IMR-90 (cell line): ENCODE measurements around the gene MSRB1.

ENCODE experiments used
- CEBPB ChIP-seq: IDR thresholded peaks from 2 replicates; pipeline ENCODE4 v1.6.1; 2012; ENCODE audit warnings: low read depth, low read length, improper control_type of control experiment
- FOS ChIP-seq: fragments of 150-350 bp; IDR thresholded peaks from 2 replicates; pipeline ENCODE4 v1.6.1; 2016; ENCODE audit warnings: low read depth, low read length
- MAFK ChIP-seq: IDR thresholded peaks from 2 replicates; pipeline ENCODE4 v1.6.1; 2012; ENCODE audit warnings: low read depth, low read length, improper control_type of control experiment
- MAZ ChIP-seq: IDR thresholded peaks from 2 replicates; pipeline ENCODE4 v1.6.1; 2012; ENCODE audit warnings: low read depth, mild to moderate bottlenecking, low read length, improper control_type of control experiment, moderate library complexity, borderline replicate concordance
- POLR2A ChIP-seq: IDR thresholded peaks from 2 replicates; pipeline ENCODE4 v1.6.1; 2012; ENCODE audit warnings: mild to moderate bottlenecking, low read depth, low read length
- RAD21 ChIP-seq: IDR thresholded peaks from 2 replicates; pipeline ENCODE4 v1.6.1; 2012; ENCODE audit warnings: low read length, improper control_type of control experiment
- RCOR1 ChIP-seq: IDR thresholded peaks from 2 replicates; pipeline ENCODE4 v1.6.1; 2012; ENCODE audit warnings: mild to moderate bottlenecking, low read length, improper control_type of control experiment; ENCODE audit not compliant: insufficient replicate concordance
- USF2 ChIP-seq: fragments of 150-350 bp; IDR thresholded peaks from 2 replicates; pipeline ENCODE4 v1.6.1; 2017; ENCODE audit warnings: mild to moderate bottlenecking, antibody characterized with exemption, low read length, low read depth
- TF ChIP-seq, protein P1 (sequence below): conservative IDR thresholded peaks from 2 replicates; pipeline ENCODE4 v1.5.1; 2012; ENCODE audit warnings: mild to moderate bottlenecking, low read depth, low read length, improper control_type of control experiment

GRCh38 chr16:1990101-1990350 is 47.0 kb upstream of the MSRB1 start:
- TF ChIP-seq, protein P1, sequence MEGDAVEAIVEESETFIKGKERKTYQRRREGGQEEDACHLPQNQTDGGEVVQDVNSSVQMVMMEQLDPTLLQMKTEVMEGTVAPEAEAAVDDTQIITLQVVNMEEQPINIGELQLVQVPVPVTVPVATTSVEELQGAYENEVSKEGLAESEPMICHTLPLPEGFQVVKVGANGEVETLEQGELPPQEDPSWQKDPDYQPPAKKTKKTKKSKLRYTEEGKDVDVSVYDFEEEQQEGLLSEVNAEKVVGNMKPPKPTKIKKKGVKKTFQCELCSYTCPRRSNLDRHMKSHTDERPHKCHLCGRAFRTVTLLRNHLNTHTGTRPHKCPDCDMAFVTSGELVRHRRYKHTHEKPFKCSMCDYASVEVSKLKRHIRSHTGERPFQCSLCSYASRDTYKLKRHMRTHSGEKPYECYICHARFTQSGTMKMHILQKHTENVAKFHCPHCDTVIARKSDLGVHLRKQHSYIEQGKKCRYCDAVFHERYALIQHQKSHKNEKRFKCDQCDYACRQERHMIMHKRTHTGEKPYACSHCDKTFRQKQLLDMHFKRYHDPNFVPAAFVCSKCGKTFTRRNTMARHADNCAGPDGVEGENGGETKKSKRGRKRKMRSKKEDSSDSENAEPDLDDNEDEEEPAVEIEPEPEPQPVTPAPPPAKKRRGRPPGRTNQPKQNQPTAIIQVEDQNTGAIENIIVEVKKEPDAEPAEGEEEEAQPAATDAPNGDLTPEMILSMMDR = no peak
- TF ChIP-seq RAD21 (no peak), POLR2A (no peak), MAZ (no peak), USF2 (no peak), FOS (no peak), RCOR1 (no peak), CEBPB (no peak), MAFK (no peak)
